ENCODE data around the gene MICAL2. TPM values are rescaled to one million over a fixed set of nuclear protein-coding genes. Genes with fewer than 3 reads are reported as not detected.

Gene MICAL2
- total RNA-seq, 2 donors from 2014 or later = 1.5 to 1.9 TPM

- Histone ChIP-seq H3K27ac (ENCODE audit: low read depth, low read length) (no peak overlapping the region), H3K9me3 (ENCODE audit: control insufficient read depth, low read length) (no peaks in the 10 kb centered on the region), H3K4me1 (ENCODE audit: control insufficient read depth, insufficient read depth, low read length) (no peaks in the 10 kb centered on the region), H3K4me3 (ENCODE audit: low read length) (no peak overlapping the region), H3K27me3 (ENCODE audit: control insufficient read depth, insufficient read depth, low read length, poor library complexity, severe bottlenecking) (no peaks in the 10 kb centered on the region), H3K9ac (ENCODE audit: extremely low read depth, low read length, poor library complexity, severe bottlenecking) (no peak overlapping the region), H3K36me3 (ENCODE audit: control insufficient read depth, insufficient read depth, low read length) (no peaks in the 10 kb centered on the region)
- Mint-ChIP-seq H3K36me3 (ENCODE audit: low read depth) (no peaks in the 10 kb centered on the region), H3K4me3 (no peak overlapping the region), H3K9me3 (no peaks in the 10 kb centered on the region), H3K27me3 (ENCODE audit: insufficient read depth) (peaks cover 15% of the 10 kb centered on the region), H3K4me1 (no peaks in the 10 kb centered on the region), H3K27ac (no peak overlapping the region)
- DNase-seq = no peak
- no peak for TF ChIP-seq CTCF (conservative IDR thresholded peaks at IDR 0.05)
- 90 to 95% methylated on average over 4 of the region's 4 CpGs for WGBS, 2 experiments (ENCODE audit: insufficient coverage in 1 of 2, insufficient read length in 1 of 2)
Measured at GRCh38 chr11:12073886-12074285, 36.5 kb upstream of the MICAL2 start.

GRCh38 chr11:12074529-12075195, 35.7 kb upstream of the MICAL2 start:
- Mint-ChIP-seq H3K4me1 (no peaks in the 10 kb centered on the region), H3K9me3 (no peaks in the 10 kb centered on the region), H3K27me3 (ENCODE audit: insufficient read depth) (peaks cover 15% of the 10 kb centered on the region), H3K4me3 (no peak overlapping the region), H3K27ac (no peak overlapping the region), H3K36me3 (ENCODE audit: low read depth) (no peaks in the 10 kb centered on the region)
- Histone ChIP-seq H3K36me3 (ENCODE audit: control insufficient read depth, insufficient read depth, low read length) (no peaks in the 10 kb centered on the region), H3K27me3 (ENCODE audit: control insufficient read depth, insufficient read depth, low read length, poor library complexity, severe bottlenecking) (no peaks in the 10 kb centered on the region), H3K4me1 (ENCODE audit: control insufficient read depth, insufficient read depth, low read length) (no peaks in the 10 kb centered on the region), H3K4me3 (ENCODE audit: low read length) (no peak overlapping the region), H3K9ac (ENCODE audit: extremely low read depth, low read length, poor library complexity, severe bottlenecking) (no peak overlapping the region), H3K9me3 (ENCODE audit: control insufficient read depth, low read length) (no peaks in the 10 kb centered on the region), H3K27ac (ENCODE audit: low read depth, low read length) (no peak overlapping the region)
- WGBS, 2 experiments (ENCODE audit: insufficient coverage in 1 of 2, insufficient read length in 1 of 2) = 89 to 91% methylated on average over 4 to 6 of the region's 6 CpGs
- no peak for DNase-seq
- TF ChIP-seq CTCF (conservative IDR thresholded peaks at IDR 0.05) = no peak

GRCh38 chr11:12075291-12075690, 35.1 kb upstream of the MICAL2 start:
- TF ChIP-seq CTCF (conservative IDR thresholded peaks at IDR 0.05) = no peak
- H3K9me3 ChIP-seq (ENCODE audit: control insufficient read depth, low read length) = no peaks in the 10 kb centered on the region
- H3K36me3 ChIP-seq (ENCODE audit: control insufficient read depth, insufficient read depth, low read length) = no peaks in the 10 kb centered on the region
- no peaks in the 10 kb centered on the region for H3K4me1 Mint-ChIP-seq
- no peak overlapping the region for H3K27ac Mint-ChIP-seq
- no peaks in the 10 kb centered on the region for H3K4me1 ChIP-seq (ENCODE audit: control insufficient read depth, insufficient read depth, low read length)
- H3K4me3 ChIP-seq (ENCODE audit: low read length) = no peak overlapping the region
- WGBS, 2 experiments (ENCODE audit: insufficient coverage in 1 of 2, insufficient read length in 1 of 2) = 94 to 100% methylated on average over 1 to 3 of the region's 3 CpGs
- no peaks in the 10 kb centered on the region for H3K27me3 ChIP-seq (ENCODE audit: control insufficient read depth, insufficient read depth, low read length, poor library complexity, severe bottlenecking)
- H3K9ac ChIP-seq (ENCODE audit: extremely low read depth, low read length, poor library complexity, severe bottlenecking) = no peak overlapping the region
- no peak for DNase-seq
- no peak overlapping the region for H3K4me3 Mint-ChIP-seq
- no peaks in the 10 kb centered on the region for H3K9me3 Mint-ChIP-seq
- H3K27me3 Mint-ChIP-seq (ENCODE audit: insufficient read depth) = peaks cover 15% of the 10 kb centered on the region
- no peaks in the 10 kb centered on the region for H3K36me3 Mint-ChIP-seq (ENCODE audit: low read depth)
- no peak overlapping the region for H3K27ac ChIP-seq (ENCODE audit: low read depth, low read length)
